SW480 (cell line): ENCODE measurements around the gene ARHGEF11.

ENCODE experiments used
- DNase-seq: peaks from one replicate; pipeline ENCODE4 v3.0.0-alpha.2; 2016; ENCODE audit warnings: low spot score

ARHGEF11 gene

GRCh38 chr1:157050836-157051235 lies 5.3 kb upstream of the ARHGEF11 start:
- DNase-seq, result no peak

- peak; percentile 49 for DNase-seq
Measured at GRCh38 chr1:157047062-157047410, 1.5 kb upstream of the ARHGEF11 start.

DNA sequence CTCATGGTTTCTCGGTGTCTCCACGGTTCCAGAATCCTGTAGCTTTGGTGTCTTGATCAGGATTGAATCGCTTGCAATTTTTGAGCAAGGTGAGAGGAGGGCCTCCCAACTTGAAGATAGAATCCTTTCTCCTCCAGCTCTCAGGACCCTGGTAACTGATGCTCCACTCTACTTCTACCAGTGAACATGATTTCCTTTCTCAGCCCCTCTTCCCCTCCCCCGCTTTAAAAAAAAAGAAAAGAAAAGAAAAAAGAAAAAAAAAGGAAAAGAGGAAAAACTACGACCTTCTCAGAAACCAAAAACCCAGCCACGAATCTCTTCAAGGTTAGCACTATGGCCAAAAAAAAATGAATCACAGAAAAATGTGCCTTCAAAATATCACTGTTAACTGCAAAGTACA lies 1.2 kb downstream of the ARHGEF11 start:
- DNase-seq, result no peak

- no peak for DNase-seq
Measured at GRCh38 chr1:157043685-157044084, 1.9 kb downstream of the ARHGEF11 start.

GRCh38 chr1:157042846-157043245 lies 2.7 kb downstream of the ARHGEF11 start:
- DNase-seq, result no peak

DNA sequence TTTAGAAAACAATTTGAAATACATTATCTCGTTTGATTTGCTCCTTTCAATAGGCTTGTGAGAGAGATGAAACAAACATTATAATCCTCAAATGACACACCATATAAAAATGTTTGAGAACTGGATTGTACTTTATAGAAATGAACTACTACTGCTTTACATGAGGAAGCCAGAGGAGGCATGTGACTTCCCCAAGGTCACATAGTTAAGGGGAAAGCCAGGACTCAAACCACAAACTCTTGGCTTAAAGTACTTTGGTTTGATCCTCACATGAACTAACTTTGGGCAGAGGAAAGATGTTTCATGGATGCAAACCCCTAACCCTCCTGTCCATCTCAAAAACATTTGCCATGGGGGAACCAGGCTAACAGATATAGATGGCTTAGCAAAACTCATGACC lies 4.7 kb downstream of the ARHGEF11 start:
- DNase-seq, result no peak

GRCh38 chr1:157035121-157035520 lies 10.4 kb downstream of the ARHGEF11 start:
- no peak for DNase-seq

DNA sequence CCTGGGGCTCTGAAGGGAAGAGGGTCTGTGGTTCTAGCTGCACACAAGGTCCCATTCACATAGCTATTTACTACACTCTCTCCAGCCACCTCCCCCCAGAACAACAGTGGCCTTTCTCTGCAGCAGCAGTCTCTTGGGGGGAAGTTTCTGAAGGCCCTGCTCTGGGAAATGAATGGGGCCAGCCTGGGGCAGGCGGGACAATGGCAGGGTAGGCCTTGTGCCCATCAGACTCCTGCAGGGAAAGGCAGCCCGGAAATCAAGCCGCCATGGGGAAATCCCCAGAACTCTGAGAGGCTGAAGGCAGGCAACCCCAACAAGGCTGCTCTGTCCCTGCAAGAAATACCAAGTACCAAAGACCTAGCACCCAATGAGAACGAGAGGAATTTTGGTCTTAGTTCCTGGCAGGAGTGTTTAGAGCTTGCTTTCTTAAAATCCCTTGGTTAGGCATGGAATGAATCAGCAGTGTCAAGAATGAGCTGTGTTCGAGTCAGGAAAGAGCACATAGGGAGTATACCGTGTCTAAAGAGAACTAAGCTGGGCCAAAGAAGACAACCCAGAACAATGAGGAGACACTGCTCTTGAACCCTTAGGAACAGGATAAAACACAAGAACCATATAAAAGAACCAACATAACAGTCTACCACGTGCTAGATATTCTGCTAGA lies 11.3 kb downstream of the ARHGEF11 start:
- DNase-seq, result no peak

- no peak for DNase-seq
Measured at GRCh38 chr1:157033357-157033876, 12.1 kb downstream of the ARHGEF11 start.

DNA sequence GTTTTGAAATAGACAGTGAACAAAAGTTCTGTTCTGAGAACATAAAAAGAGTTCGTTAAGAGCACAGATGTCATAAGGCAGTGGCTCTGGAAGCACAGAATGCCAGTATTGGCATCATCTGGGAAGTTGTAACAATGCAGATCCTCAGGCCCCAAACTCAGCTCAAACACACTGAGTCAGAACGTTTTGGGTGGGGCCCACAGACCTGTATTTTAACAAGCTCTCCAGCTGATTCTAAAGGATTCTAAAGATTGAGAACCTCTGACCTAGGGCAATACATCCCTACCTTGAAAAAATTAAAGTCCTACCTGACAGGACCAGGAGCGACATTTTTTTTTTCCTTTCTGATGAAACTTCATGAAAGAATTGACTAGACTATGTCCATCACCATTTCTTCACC lies 13.2 kb downstream of the ARHGEF11 start:
- no peak for DNase-seq

GRCh38 chr1:157030728-157031127 lies 14.8 kb downstream of the ARHGEF11 start:
- no peak for DNase-seq

GRCh38 chr1:157028674-157029073 lies 16.9 kb downstream of the ARHGEF11 start:
- DNase-seq, result no peak

DNA sequence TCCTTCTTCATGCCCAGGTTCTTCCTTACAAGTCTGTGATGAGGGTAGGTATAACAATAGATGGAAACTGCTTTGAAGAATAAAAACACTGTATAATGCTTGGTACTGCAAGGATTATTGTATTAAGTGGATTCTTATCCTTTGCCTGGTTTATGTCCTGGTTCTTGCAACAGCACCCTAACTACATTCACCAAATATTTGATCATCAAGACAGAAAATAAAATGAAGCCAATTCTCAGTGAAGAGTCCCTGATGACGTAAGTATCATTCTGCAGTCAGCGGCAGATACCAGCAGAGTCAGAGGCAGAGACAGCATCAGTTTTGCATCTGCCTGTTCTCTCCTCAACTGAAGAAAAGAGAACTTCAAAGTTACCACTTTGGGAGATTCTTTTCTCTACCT lies 19.7 kb downstream of the ARHGEF11 start:
- no peak for DNase-seq

DNA sequence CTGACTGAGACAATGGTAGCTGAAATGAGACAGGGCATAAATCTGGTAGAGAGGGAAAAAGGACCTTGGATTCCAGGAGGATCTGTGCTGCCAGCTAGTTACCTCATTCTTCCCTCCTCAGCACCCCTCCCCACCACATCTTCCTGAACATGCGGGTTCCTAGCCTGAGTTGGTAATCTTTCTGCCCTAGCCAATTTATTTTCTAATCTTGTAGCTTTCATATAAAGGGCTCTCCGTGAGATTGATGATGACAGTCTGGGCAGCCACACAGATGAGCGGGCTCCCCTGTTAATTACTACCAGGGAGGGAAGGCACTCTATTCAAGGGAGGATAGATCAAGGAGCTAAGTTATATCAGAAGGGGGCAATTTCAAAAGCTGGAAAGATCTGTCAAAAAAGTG lies 20.2 kb downstream of the ARHGEF11 start:
- no peak for DNase-seq

DNA sequence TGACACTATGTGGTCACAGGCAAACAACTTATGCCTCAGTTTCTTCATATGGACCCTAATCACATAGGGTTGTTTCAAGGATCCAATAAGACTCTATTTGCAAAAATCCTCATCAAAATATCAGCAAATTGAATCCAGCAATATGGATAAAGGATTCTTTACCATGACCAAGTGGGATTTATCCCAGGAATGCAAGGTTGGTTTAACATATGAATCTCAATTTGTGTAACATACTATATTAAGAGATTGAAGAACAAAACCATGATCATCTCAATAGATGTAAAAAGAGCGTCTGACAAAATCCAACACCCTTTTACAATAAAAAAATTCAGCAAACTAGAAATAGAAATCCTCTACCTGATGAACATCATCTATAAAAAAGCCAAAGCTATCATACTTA lies 23.9 kb downstream of the ARHGEF11 start:
- no peak for DNase-seq

GRCh38 chr1:157019457-157019856 lies 26.1 kb downstream of the ARHGEF11 start:
- no peak for DNase-seq

DNA sequence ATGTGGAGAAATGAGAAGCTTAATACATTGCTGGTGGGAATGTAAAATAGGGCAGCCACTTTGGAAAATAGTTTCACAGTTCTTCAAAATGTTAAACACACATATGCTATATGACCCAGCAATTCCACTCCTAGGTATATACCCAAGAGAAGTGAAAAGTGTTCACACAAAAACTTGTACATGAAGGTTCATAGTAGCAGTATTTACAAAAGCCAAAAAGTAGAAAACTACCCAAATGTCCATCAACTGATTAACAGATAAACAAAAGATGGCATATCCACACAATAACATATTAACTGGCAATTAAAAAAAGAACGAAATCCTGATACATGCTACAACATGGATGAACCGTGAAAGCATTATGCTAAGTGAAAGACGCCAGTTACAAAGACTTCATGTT lies 33.7 kb downstream of the ARHGEF11 start:
- no peak for DNase-seq

DNA sequence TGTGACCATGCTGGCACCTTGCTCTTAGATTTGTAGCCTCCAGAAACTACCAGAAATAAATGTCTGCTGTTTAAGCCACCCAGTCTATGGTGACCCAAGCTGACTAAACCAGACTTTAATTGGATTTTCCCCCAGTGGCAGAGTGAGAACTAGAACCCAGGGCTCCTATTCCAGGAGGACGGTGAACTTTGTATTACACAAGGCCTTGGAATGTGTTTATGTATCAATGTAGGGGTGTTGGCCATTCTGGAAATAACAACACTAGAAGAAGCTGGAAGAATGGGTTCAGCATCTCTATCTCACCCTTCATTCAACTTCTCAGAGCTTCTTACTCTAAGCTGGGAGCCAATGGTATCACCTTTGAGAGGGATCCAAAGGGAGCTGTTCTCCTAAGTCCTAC lies 37.0 kb downstream of the ARHGEF11 start:
- DNase-seq, result no peak

DNA sequence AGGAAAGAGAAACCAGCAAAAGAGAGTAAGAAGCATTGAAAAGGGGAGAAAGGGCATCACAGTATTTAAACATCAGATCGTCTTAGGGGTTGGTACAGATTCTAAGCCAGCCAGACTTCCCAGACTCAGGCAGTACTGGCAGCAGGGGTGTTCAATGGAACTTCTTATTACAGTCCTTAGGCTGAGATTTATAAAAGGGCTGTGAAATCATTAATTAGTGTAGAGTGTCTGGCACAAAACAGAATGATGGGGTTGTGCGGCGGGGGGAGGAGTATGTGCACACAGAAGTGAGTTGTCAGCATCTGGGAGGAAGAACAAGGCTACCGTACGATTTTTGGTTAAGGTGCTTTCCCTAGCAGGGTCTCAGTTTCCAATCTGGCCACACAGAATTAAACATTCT lies 38.2 kb downstream of the ARHGEF11 start:
- no peak for DNase-seq

- DNase-seq, result no peak
Measured at GRCh38 chr1:157006676-157007075, 38.9 kb downstream of the ARHGEF11 start.

- DNase-seq, result no peak
Measured at GRCh38 chr1:157005965-157006364, 39.6 kb downstream of the ARHGEF11 start.

DNA sequence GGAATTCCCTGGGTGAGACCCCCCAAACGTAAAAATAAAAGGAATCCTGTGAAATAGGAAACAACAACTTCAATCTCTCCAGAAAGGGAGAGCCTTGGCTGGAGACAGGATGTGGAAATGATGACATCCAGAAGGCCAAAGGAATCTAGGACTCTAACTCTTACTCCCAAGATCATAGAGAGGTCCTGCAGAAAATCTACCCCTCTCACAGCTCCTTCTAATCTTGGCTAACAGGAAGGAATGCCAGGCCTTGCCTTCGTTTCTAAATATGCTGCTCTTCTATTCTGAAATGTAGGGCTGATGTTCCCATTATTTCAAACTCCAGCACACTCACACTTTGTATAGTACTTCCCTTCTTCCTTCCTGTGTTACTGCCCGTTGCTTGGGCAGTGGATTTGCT lies 40.7 kb downstream of the ARHGEF11 start:
- no peak for DNase-seq

- no peak for DNase-seq
Measured at GRCh38 chr1:157004327-157004726, 41.2 kb downstream of the ARHGEF11 start.

DNA sequence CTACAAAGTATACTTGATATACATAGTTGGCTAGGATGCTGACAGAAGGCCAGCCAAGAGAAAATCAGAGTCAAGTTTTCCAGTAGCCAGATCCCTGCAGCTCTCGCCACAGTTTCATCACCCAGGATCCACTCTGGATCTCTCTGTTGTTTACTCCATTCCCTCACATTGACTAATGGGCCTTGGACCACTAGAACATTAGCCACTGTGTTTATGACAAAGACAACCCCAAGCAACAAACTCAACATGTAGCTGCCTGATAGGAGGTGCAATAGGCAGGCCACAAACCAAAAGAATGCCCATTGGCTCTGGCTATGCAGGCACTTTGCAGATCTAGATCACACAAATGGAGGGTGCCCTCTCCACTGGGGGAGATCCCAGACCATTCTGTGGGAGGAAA lies 44.2 kb downstream of the ARHGEF11 start:
- DNase-seq, result no peak

- DNase-seq, result no peak
Measured at GRCh38 chr1:157000686-157001085, 44.9 kb downstream of the ARHGEF11 start.
